ENCODE data around the gene GABRA1.

Gene GABRA1

DNA sequence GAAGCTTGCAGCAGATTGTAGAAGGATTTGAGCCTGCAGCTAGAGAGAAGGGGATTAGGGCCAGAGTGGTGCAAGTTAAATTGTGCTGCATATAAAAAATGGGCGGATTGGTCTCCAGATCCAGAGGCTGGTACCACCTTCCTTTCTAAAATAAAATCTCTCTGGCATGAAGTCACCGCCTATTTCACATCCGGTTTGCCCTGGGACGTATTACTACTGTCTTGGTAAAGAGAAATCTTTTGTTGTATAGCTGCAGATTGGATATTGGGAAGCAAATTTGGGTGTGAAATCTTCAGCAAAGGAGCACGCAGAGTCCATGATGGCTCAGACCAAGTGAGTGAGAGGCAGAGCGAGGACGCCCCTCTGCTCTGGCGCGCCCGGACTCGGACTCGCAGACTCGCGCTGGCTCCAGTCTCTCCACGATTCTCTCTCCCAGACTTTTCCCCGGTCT, at the start of gene GABRA1:
GABRA1 (plus strand) TSS at position 180 of the 451 bp plus-strand sequence. CDS start 2,691 bp downstream, outside the sequence.
- Histone ChIP-seq H3K4me3 (ENCODE audit: low read length) (peak within 1 kb of the TSS; percentile 66), H3K9me3 (ENCODE audit: control insufficient read depth, low read depth, low read length) (no peaks in the 10 kb centered on the region), H3K9ac (ENCODE audit: low read length) (no peak within 1 kb of the TSS), H3K4me1 (ENCODE audit: control insufficient read depth, low read depth, low read length) (peaks cover 25% of the 10 kb centered on the region), H3K27me3 (ENCODE audit: control insufficient read depth, insufficient read depth, low read length) (peaks cover 32% of the 10 kb centered on the region), H3K36me3 (ENCODE audit: control insufficient read depth, low read depth, low read length) (no peaks in the 10 kb centered on the region), H3K27ac (ENCODE audit: low read length) (no peak within 1 kb of the TSS)

DNA sequence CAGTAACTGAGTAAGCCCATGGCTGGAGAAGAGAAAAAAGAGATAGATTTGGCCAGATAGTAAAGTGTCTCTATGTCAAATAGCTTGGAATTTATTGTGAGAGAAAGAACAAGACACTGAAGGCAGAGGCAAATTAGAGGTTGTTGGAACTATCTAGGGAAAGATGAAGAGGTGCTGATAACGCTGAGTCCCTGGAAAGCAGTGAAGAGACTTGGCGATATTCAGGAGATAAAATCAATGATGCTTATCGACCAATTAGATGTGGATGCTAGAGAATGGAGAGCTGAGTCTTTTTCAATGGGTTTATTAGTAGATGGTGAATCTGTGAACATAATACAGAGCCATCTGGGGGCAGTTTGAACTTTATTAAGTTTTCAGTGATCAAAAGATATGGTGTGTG, 48.6 kb upstream of the GABRA1 start:
- Histone ChIP-seq H3K9me3 (ENCODE audit: control insufficient read depth, low read depth, low read length) (no peaks in the 10 kb centered on the region), H3K27me3 (ENCODE audit: control insufficient read depth, insufficient read depth, low read length) (no peaks in the 10 kb centered on the region), H3K4me1 (ENCODE audit: control insufficient read depth, low read depth, low read length) (no peaks in the 10 kb centered on the region), H3K27ac (ENCODE audit: low read length) (no peak overlapping the region), H3K4me3 (ENCODE audit: low read length) (no peak overlapping the region), H3K9ac (ENCODE audit: low read length) (no peak overlapping the region), H3K36me3 (ENCODE audit: control insufficient read depth, low read depth, low read length) (no peaks in the 10 kb centered on the region)

DNA sequence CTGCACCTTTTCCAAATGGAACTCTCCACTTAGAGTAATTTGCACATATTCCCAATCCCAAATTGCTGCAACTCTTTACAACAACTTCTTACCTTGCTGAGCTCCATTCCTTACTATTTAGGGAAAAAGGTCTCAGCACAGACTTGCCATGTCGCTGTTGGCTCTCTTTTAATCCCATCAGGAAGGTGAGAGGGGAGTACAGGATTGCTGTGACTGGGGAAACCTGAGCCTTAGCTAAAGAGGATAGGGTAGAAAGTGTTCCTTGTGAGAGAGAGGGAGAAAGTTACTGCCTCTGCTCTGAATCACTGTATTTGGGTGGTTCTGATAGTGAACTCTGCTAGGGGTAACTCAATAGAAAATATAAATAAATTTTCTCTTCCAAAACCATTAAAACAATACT, 43.7 kb upstream of the GABRA1 start:
- Histone ChIP-seq H3K9me3 (ENCODE audit: control insufficient read depth, low read depth, low read length) (no peaks in the 10 kb centered on the region), H3K4me3 (ENCODE audit: low read length) (no peak overlapping the region), H3K9ac (ENCODE audit: low read length) (no peak overlapping the region), H3K27ac (ENCODE audit: low read length) (no peak overlapping the region), H3K27me3 (ENCODE audit: control insufficient read depth, insufficient read depth, low read length) (no peaks in the 10 kb centered on the region), H3K36me3 (ENCODE audit: control insufficient read depth, low read depth, low read length) (no peaks in the 10 kb centered on the region), H3K4me1 (ENCODE audit: control insufficient read depth, low read depth, low read length) (no peaks in the 10 kb centered on the region)

DNA sequence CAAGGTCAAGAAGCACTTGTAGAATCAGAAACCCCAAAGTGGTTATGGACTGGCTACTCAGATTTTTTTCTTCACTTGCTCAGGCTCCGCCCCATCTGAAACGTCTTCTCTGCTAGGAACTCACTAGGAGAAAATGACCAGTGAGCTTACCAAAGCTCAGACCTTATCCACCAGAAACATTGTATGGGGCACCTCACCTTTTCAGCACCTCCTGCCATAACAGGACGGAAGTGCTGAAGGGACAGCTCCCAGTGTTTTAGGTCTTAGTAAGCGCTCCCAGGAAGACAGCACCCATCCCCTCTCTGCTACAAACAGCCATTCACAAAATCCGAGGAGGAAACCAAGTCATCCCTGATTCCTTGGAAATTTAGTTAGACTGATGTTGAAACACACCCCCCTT, 1.2 kb upstream of the GABRA1 start:
- H3K4me3 ChIP-seq (ENCODE audit: low read length) = peak overlapping the region; percentile 66
- no peaks in the 10 kb centered on the region for H3K36me3 ChIP-seq (ENCODE audit: control insufficient read depth, low read depth, low read length)
- no peak overlapping the region for H3K27ac ChIP-seq (ENCODE audit: low read length)
- H3K9ac ChIP-seq (ENCODE audit: low read length) = no peak overlapping the region
- H3K4me1 ChIP-seq (ENCODE audit: control insufficient read depth, low read depth, low read length) = peaks cover 14% of the 10 kb centered on the region
- H3K27me3 ChIP-seq (ENCODE audit: control insufficient read depth, insufficient read depth, low read length) = peaks cover 32% of the 10 kb centered on the region
- H3K9me3 ChIP-seq (ENCODE audit: control insufficient read depth, low read depth, low read length) = no peaks in the 10 kb centered on the region

DNA sequence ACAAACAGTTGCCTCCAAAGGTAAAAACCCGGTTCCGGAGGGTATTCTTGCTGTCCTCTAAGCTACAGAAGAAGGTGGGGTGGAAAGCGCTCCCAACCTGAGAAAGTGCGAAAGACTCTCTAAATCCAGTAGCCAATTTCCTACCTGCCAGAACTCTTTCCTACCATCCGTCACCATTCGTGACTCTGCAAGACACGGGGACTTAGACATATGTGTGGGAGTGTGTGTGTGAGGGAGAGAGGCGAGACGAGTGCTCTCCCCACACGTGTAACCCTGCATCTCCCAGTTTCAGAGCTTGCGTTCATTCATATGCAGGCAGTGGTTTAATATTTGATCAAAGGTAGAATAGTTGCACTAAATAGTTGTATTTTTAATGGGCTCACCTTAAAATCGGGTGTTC, 473 bp upstream of the GABRA1 start:
- Histone ChIP-seq H3K9ac (ENCODE audit: low read length) (no peak overlapping the region), H3K36me3 (ENCODE audit: control insufficient read depth, low read depth, low read length) (no peaks in the 10 kb centered on the region), H3K27me3 (ENCODE audit: control insufficient read depth, insufficient read depth, low read length) (peaks cover 32% of the 10 kb centered on the region), H3K4me1 (ENCODE audit: control insufficient read depth, low read depth, low read length) (peaks cover 20% of the 10 kb centered on the region), H3K9me3 (ENCODE audit: control insufficient read depth, low read depth, low read length) (no peaks in the 10 kb centered on the region), H3K4me3 (ENCODE audit: low read length) (peak overlapping the region; percentile 66), H3K27ac (ENCODE audit: low read length) (no peak overlapping the region)

GRCh38 chr5:161850491-161850890, 2.6 kb downstream of the GABRA1 start:
- H3K36me3 ChIP-seq (ENCODE audit: control insufficient read depth, low read depth, low read length) = no peaks in the 10 kb centered on the region
- H3K4me3 ChIP-seq (ENCODE audit: low read length) = no peak overlapping the region
- no peak overlapping the region for H3K9ac ChIP-seq (ENCODE audit: low read length)
- H3K4me1 ChIP-seq (ENCODE audit: control insufficient read depth, low read depth, low read length) = peaks cover 30% of the 10 kb centered on the region
- no peak overlapping the region for H3K27ac ChIP-seq (ENCODE audit: low read length)
- H3K9me3 ChIP-seq (ENCODE audit: control insufficient read depth, low read depth, low read length) = no peaks in the 10 kb centered on the region
- peaks cover 32% of the 10 kb centered on the region for H3K27me3 ChIP-seq (ENCODE audit: control insufficient read depth, insufficient read depth, low read length)

DNA sequence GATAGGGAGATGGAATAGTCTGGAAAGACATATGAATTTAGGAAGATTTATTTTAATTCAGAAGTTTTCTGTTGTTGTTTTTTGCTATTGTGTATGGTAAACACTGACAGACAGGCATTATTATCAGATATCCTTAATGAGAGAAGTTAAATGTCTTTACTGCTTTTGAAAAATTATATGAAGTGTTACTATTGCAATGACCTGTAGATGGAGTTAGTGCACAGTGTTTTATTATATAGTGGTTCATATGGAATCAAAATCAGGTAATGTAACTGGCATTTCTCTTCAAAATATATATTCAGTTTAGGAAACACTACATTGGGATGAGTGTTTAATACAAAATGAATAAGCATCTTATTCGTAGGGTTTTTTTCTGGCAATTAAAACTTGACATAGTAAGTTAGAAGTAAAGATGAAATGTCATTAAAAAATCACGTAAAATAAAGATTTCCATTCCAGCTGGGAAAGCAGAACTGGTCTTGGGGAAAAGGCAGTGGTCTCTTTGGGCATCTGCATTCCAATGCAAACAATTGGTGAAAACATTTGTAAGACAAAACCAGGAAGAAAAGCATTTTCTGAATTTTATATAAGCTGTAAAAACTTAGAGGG, 3.9 kb downstream of the GABRA1 start:
- Histone ChIP-seq H3K36me3 (ENCODE audit: control insufficient read depth, low read depth, low read length) (no peaks in the 10 kb centered on the region), H3K9me3 (ENCODE audit: control insufficient read depth, low read depth, low read length) (no peaks in the 10 kb centered on the region), H3K4me3 (ENCODE audit: low read length) (no peak overlapping the region), H3K27me3 (ENCODE audit: control insufficient read depth, insufficient read depth, low read length) (peaks cover 31% of the 10 kb centered on the region), H3K4me1 (ENCODE audit: control insufficient read depth, low read depth, low read length) (peaks cover 32% of the 10 kb centered on the region), H3K9ac (ENCODE audit: low read length) (no peak overlapping the region), H3K27ac (ENCODE audit: low read length) (no peak overlapping the region)

- Histone ChIP-seq H3K4me3 (ENCODE audit: low read length) (no peak overlapping the region), H3K27me3 (ENCODE audit: control insufficient read depth, insufficient read depth, low read length) (no peaks in the 10 kb centered on the region), H3K27ac (ENCODE audit: low read length) (no peak overlapping the region)
Measured at GRCh38 chr5:161857358-161857757, 9.4 kb downstream of the GABRA1 start.

DNA sequence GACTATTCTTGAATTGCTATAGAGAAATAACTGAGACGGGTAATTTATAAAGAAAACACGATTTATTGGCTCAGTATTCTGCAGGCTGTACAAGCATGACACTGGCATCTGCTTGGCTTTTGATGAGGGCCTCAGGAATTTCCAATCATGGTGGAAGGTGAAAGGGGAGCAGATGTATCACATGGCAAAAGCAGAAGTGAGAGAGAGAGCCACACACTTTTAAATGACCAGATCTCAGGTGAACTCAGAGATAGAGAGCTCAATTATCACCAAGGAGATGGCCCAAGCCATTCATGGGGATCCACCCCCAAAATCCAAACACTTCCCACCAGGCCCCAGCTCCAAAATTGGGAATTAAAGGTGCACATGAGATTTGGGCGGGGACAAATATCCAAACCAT, 15.3 kb downstream of the GABRA1 start:
- H3K27me3 ChIP-seq (ENCODE audit: control insufficient read depth, insufficient read depth, low read length) = no peaks in the 10 kb centered on the region
- H3K4me1 ChIP-seq (ENCODE audit: control insufficient read depth, low read depth, low read length) = no peaks in the 10 kb centered on the region
- no peaks in the 10 kb centered on the region for H3K36me3 ChIP-seq (ENCODE audit: control insufficient read depth, low read depth, low read length)
- H3K27ac ChIP-seq (ENCODE audit: low read length) = no peak overlapping the region
- no peak overlapping the region for H3K4me3 ChIP-seq (ENCODE audit: low read length)
- H3K9me3 ChIP-seq (ENCODE audit: control insufficient read depth, low read depth, low read length) = no peaks in the 10 kb centered on the region
- H3K9ac ChIP-seq (ENCODE audit: low read length) = no peak overlapping the region

More at GRCh38 chr5:161857358-161857757, 9.4 kb downstream of the GABRA1 start:
- peaks cover 23% of the 10 kb centered on the region for H3K4me1 ChIP-seq (ENCODE audit: control insufficient read depth, low read depth, low read length)
- no peak overlapping the region for H3K9ac ChIP-seq (ENCODE audit: low read length)
- no peaks in the 10 kb centered on the region for H3K36me3 ChIP-seq (ENCODE audit: control insufficient read depth, low read depth, low read length)
- no peaks in the 10 kb centered on the region for H3K9me3 ChIP-seq (ENCODE audit: control insufficient read depth, low read depth, low read length)

DNA sequence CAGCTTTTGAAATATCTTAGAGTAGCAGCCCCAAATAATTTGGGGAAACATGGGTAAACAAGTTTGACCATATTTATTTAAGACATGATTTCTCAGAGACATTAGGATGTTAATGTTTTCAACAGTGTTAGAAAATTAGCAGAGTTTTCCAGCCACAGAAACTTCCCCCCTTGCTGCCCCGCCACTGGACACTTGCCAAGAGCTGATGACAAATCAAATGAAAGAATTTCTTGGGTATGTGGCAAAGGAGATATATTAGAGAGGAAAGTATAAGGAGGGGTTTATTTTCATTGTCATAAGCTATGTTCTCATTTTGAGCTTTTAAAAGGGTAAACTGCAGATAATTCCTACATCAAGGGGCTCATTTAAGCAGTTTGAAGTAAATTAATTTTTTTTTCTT, 15.9 kb downstream of the GABRA1 start:
- Histone ChIP-seq H3K36me3 (ENCODE audit: control insufficient read depth, low read depth, low read length) (no peaks in the 10 kb centered on the region), H3K27ac (ENCODE audit: low read length) (no peak overlapping the region), H3K27me3 (ENCODE audit: control insufficient read depth, insufficient read depth, low read length) (no peaks in the 10 kb centered on the region), H3K4me3 (ENCODE audit: low read length) (no peak overlapping the region), H3K9me3 (ENCODE audit: control insufficient read depth, low read depth, low read length) (no peaks in the 10 kb centered on the region), H3K4me1 (ENCODE audit: control insufficient read depth, low read depth, low read length) (no peaks in the 10 kb centered on the region), H3K9ac (ENCODE audit: low read length) (no peak overlapping the region)

DNA sequence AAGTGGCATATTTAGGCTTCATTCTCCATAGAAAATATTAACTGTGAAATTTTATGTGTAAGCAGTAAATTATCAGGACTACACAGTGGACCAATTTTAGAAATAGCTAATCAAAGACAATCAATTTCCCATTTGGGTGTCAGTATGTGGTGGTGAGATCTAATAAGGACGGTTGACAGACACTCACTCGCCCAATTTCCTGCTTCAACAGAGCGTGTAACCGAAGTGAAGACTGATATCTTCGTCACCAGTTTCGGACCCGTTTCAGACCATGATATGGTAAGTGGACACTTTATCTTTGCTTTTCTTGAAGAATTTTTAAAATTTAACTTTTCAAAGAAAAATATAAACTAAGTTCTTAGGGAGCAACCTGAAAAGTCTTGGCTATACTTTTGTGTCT, 17.6 kb downstream of the GABRA1 start:
- no peak overlapping the region for H3K27ac ChIP-seq (ENCODE audit: low read length)
- no peaks in the 10 kb centered on the region for H3K36me3 ChIP-seq (ENCODE audit: control insufficient read depth, low read depth, low read length)
- H3K9ac ChIP-seq (ENCODE audit: low read length) = no peak overlapping the region
- no peaks in the 10 kb centered on the region for H3K27me3 ChIP-seq (ENCODE audit: control insufficient read depth, insufficient read depth, low read length)
- H3K4me1 ChIP-seq (ENCODE audit: control insufficient read depth, low read depth, low read length) = no peaks in the 10 kb centered on the region
- H3K9me3 ChIP-seq (ENCODE audit: control insufficient read depth, low read depth, low read length) = no peaks in the 10 kb centered on the region
- H3K4me3 ChIP-seq (ENCODE audit: low read length) = no peak overlapping the region

GRCh38 chr5:161889971-161890370, 42.1 kb downstream of the GABRA1 start:
- Histone ChIP-seq H3K9me3 (ENCODE audit: control insufficient read depth, low read depth, low read length) (no peaks in the 10 kb centered on the region), H3K27me3 (ENCODE audit: control insufficient read depth, insufficient read depth, low read length) (no peaks in the 10 kb centered on the region), H3K4me1 (ENCODE audit: control insufficient read depth, low read depth, low read length) (peaks cover 7% of the 10 kb centered on the region), H3K4me3 (ENCODE audit: low read length) (no peak overlapping the region), H3K36me3 (ENCODE audit: control insufficient read depth, low read depth, low read length) (no peaks in the 10 kb centered on the region), H3K9ac (ENCODE audit: low read length) (no peak overlapping the region), H3K27ac (ENCODE audit: low read length) (no peak overlapping the region)
